Epithelial cell of esophagus (primary cell): ENCODE measurements around the gene OCA2.
A peak's percentile ranks its signal among the peaks of the same experiment; 100 is the strongest.

Source experiments
- DNase-seq: peaks from one replicate; pipeline ENCODE4 v3.0.0; 2010; ENCODE audit warnings: low read depth
- H3K4me3 ChIP-seq: 2 replicates; pipeline ENCODE4 v1.5.1; 2011; ENCODE audit warnings: mild to moderate bottlenecking, low read length, control low read depth
- CTCF ChIP-seq: IDR thresholded peaks from 2 replicates; pipeline ENCODE4 v1.5.1; 2011; ENCODE audit warnings: low read depth, mild to moderate bottlenecking, low read length, control low read depth, inconsistent platforms; ENCODE audit not compliant: insufficient read depth; ENCODE audit errors: missing control alignments

The OCA2 gene

GRCh38 chr15:27899583-27900285, 199.4 kb downstream of the OCA2 start:
- no peak for DNase-seq
- H3K4me3 ChIP-seq = no peak overlapping the region
- no peak for TF ChIP-seq CTCF

- H3K4me3 ChIP-seq = no peak overlapping the region
- TF ChIP-seq CTCF = no peak
These were observed 201.6 kb downstream of the OCA2 start for GRCh38 chr15:27897481-27897880.

GRCh38 chr15:27894645-27895044, 204.5 kb downstream of the OCA2 start:
- DNase-seq = peak; percentile 32
- TF ChIP-seq CTCF = no peak
- no peak overlapping the region for H3K4me3 ChIP-seq

More at GRCh38 chr15:27897481-27897880, 201.6 kb downstream of the OCA2 start:
- no peak for DNase-seq

GRCh38 chr15:27889258-27889657, 209.9 kb downstream of the OCA2 start:
- TF ChIP-seq CTCF = no peak
- peak; percentile 86 for DNase-seq

GRCh38 chr15:27885201-27885600, 213.9 kb downstream of the OCA2 start:
- TF ChIP-seq CTCF = no peak
- DNase-seq = peak; percentile 75
- H3K4me3 ChIP-seq = no peak overlapping the region

More at GRCh38 chr15:27889258-27889657, 209.9 kb downstream of the OCA2 start:
- no peak overlapping the region for H3K4me3 ChIP-seq

- no peak for DNase-seq
- TF ChIP-seq CTCF = no peak
- no peak overlapping the region for H3K4me3 ChIP-seq
These were observed 214.4 kb downstream of the OCA2 start for GRCh38 chr15:27884726-27885125.

GRCh38 chr15:27878841-27879240, 220.3 kb downstream of the OCA2 start:
- no peak for TF ChIP-seq CTCF
- H3K4me3 ChIP-seq = no peak overlapping the region
- DNase-seq = peak; percentile 80
